HG02588 (cell line): ENCODE data around the gene METTL5.

Experiments used
- ATAC-seq: cut with Tn5 transposase; IDR thresholded peaks from one replicate; pipeline ENCODE4 v1.9.1; 2021; ENCODE audit warnings: mild to moderate bottlenecking, moderate library complexity; ENCODE audit not compliant: unreplicated experiment

The METTL5 gene

DNA sequence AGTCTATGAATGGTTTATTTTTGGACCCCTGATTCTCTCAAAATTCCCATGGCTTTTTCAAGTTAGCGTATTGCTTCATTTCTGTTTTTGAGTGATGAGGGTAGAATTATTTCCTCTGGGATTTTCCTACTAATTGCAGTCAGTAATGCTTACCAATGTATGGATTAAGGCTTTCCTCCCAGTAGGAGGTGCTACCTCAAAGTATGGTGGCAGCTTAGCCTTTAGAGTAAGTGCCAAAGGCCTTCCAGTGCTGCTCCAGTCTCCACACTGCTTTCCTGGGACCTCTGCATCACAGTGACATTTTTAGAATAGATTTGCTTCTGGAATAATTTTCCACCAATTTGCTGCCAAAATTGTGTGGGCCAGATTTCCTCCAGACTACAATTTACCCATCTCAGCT is 42.2 kb downstream of the METTL5 start:
- no peak for ATAC-seq

DNA sequence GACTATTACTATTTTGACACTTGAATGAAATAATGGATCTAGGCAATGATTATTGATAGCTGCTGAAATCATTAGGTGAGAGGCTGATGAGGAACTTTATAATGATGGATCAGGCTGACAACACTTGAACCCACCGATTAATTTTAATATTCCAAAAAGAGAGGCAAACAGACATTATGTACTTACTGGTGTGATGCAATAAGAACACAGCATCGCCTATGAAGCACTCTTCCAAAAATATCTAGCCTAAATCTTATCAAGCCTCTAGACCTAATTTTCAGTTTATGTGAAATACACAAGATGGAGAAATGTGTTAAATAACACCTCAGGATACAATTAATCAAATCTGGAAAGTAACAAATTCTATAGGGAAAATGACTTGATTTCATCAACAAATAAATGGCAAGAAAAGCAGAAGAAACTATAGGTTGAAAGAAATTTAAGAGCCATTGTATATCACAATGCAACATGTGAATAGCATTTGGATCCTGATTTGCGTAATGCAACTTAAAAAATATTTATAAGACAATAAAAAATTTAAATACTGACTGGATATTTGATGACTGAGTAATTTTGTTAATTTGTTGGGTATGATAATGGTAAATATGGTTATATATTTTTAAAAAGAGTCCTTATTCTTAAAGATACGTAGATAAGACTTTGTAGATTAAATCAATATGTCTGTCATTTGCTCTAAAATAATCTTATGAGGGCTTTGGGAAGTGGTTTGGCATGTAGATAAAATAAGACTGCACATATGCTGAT is 43.3 kb downstream of the METTL5 start:
- no peak for ATAC-seq

DNA sequence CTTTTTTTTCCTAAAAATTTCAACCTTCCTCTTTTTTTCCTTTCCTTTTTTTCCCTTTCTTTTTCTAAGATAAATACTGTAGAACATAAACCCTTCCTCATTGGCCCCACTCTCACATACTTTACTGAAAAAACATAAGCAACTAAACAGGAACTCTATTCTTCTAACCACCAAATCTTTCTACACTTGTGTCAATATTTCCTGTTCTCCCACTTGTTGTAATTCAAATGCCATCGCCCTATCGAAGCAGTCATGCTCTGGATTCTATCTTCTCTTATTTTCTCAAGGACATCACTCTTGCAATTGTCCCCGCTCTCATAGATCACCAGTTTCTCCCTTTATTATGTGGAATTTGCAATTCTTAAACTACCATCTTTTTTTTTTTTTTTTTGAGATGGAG is 46.3 kb downstream of the METTL5 start:
- no peak for ATAC-seq

DNA sequence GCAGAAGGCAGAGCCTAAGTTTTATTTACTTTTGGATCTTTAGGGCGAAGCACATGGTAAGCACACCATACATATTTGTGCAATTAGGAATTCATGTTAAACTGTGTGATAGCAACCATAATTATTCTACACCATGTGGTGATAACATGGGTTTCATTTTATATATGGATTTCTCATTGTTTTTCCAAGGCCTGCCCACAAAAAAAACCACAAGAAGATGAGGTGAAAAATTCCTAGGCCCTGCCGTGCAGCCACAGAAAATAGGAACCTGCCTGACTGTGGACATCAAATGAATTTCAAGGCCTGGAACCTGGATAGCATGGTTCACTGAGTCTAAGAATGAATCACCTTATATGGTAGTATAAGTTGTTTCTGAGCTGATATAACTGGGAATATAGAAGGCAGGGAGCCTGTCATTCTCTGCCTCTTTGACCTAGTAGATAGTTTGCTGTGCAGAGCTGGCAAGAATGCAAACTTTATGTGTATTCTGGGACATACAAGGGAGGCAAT is 48.4 kb downstream of the METTL5 start:
- ATAC-seq, result no peak

DNA sequence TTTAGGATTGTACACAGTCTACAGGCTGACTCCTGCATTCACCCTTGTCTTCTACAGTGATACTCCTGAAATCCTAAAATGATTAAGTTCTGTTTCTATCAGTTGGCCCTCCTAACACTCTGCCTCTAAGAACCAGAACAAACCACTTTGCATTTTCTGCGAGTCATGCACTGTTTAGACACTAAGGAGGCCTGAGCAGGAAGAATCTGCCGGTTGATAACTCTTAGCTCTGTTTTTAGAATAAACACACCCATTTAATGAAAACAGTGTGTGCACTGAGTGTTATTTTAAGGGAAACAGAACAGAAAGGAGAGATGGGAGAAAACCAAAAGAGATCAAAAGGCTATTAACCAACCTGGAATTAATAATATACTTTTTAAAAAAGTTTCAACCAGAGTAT is 48.9 kb downstream of the METTL5 start:
- no peak for ATAC-seq

DNA sequence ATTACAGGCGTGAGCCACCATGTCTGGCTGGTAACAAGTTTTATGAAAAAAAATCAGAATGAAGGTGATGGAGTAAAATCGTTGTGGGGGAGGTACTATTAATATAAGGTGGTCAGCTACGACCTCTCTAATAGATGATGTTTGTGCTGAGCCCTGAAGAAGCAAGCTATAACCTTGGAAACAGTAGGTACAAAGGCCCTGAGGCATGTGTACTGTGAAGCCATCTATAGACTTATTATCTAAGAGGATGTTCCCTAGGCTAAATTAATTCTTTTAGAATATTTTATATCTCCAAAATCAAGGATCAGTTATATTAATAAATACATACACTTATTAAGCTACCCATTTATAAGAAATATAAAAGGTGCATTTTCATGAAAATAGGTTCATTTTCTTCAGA is 49.4 kb downstream of the METTL5 start:
- ATAC-seq, result no peak

DNA sequence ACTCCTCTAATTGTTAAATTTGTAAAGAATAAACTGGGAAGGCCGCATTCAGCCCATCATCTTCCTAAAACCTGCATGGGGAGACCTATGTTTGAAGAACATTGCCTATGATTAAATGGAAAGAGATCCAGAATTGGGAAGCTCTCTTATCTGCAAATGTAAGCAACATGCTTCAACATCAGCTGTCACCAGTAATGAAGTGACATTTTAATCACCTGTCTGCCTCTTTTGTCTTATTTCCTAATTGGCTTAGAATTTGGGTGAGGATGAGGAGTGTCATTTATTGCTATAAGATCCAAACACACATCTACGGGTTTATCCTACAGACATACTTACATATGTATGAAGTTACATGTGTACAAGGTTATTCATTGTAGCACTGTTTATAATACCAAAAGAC is 52.1 kb downstream of the METTL5 start:
- ATAC-seq, result no peak

DNA sequence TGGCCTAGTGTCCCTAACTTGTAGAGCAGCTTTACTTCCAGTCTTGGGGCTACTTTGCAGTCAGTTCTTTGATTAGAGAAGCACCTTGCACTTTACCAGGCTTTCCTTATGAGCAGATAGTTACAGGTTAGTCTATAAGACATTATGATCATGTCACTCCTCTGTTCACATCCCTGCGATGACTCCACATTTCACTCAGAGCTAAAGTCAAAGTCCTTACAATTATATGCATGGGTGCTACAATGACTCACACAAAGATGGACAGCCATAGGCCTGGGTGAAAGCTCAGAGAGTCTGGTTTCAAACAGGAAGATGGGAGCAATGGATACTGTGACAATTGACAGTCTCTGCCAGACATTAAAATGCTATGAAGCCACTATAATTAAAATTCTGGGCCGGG is 53.1 kb downstream of the METTL5 start:
- ATAC-seq, result no peak

DNA sequence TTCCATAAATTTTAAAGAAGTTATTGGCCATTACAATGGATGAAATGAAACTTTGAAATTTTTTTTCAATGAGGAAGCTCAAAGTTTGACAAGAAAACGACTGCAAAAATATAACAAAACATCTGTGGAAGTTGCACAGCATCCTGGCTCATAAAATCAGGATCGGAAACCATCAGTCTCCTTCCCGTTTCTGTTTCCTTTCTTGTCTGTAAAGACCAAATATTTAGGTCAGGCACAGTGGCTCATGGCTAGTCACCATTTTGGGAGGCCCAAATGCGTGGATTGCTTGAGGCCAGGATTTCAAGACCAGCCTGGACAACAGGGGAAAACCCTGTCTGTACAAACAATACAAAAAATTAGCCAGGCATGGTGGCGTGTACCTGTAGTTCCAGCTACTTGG is 53.7 kb downstream of the METTL5 start:
- no peak for ATAC-seq

DNA sequence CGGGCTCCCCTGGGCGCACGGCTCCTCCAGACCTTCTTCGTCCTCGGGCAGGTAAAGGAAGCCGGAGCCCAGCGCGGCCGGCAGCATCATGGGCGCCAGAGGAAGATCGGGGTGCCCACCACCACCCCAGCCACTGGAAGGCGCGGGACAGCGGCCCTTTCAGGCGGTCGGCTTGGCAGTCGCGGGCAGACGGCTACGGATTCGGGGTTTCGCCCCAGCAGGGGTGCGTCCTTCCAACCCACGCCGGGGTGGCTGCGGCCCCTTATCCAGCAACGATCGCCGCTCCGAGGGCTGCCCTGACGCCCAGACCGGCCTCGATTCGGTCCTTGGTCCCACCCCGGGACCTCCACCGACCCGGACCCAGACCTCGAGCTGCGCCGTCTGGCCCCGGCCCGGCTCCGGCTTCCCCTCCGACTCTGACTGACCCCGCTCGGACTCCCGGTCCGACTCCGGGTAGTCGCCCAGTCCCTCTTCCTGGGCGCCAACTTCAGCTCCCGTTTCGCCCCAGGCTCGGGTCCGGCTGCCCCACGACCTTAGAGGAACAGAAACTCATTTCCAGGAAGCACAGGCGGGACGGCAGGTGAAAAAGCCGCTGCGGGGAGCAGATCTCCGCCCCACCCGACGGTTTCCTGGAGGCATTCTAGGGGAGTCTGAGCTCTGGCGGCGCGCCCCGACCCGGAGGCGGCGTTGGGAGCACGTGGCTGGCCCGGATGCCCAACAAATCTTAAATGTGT is 56.3 kb downstream of the METTL5 start:
- no peak for ATAC-seq

DNA sequence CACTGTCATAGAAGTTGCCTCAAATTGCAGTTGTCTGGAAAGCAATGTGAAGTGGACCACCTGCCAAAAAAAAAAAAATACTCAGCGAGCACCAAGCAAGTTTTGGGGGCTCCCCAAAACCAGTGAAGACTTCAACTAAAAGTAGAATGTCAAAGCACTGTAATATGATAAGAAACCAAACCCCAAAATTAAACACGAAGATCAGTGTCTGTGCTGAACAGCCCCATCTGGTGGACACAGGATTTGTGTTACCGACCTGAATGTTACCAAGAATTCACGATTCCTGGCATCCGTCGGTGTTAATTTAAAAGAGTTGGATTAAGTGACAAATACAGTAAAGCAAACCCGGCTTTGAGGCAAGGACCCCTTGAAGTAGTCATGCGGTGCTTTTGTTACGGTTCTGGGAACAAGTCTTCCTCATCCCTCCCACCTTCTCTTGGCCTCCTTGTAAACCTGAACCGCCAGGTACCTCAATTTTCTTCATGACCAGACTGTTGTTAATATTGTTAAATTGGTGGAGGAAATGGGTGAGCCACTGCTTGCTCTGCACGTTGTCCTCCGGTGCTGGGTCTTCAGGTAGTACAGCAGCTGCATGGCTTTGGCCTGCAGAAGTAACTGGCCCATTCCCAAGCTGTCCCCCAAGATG is 57.3 kb downstream of the METTL5 start:
- no peak for ATAC-seq

DNA sequence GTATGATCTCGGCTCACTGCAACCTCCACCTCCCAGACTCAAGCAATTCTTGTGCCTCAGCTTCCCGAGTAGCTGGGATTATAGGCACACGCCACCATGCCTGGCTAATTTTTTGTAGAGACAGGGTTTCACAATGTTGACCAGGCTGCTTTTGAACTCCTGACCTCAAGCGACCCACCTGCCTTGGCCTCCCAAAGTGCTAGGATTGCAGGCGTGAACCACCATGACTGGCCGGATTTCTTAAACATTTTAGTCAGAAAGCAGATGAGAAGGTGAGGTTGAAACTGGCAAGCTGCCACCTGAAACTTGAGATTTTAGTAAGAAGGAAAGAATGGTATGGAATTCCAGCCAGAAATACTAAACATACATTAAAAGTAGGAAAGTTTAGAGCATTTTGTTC is 59.2 kb downstream of the METTL5 start:
- no peak for ATAC-seq

DNA sequence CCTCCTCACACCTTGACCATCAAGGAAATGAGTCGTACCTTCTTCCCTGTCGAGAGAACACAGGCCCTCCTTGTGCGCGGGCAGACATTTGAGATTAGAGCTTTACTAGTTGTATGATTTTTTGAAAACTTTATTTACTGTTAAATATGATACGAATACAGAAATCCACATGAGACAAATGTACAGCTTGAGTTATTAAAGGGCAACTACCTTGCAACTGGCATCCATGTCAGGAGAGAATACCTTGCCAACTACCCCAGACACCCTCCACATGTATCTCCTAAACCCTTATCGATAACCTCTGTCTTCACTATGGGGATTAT is 62.8 kb downstream of the METTL5 start:
- ATAC-seq, result no peak
